Fibroblast of lung (primary cell): ENCODE data around the gene TRIM23. TPM values are rescaled to one million over a fixed set of nuclear protein-coding genes. Genes with fewer than 3 reads are reported as not detected.
A peak's percentile ranks its signal among the peaks of the same experiment; 100 is the strongest.

ENCODE experiments used
- DNase-seq, 2 donors: peaks; one replicate each; pipeline versions ENCODE4 v3.0.0 to v3.0.0-alpha.2; 2010; ENCODE audit warnings: low read depth in 2 of 2
- H2AFZ ChIP-seq: 2 replicates; pipeline ENCODE4 v1.5.1; 2012; ENCODE audit warnings: low read length, control low read depth, inconsistent platforms
- H3K27ac ChIP-seq: 2 replicates; pipeline ENCODE4 v1.5.1; 2011; ENCODE audit warnings: low read length, control low read depth; ENCODE audit not compliant: insufficient read depth
- H3K27me3 ChIP-seq: 2 replicates; pipeline ENCODE4 v1.5.1; 2011; ENCODE audit warnings: mild to moderate bottlenecking, low read length; ENCODE audit not compliant: control insufficient read depth, insufficient read depth
- H3K36me3 ChIP-seq: 2 replicates; pipeline ENCODE4 v1.5.1; 2011; ENCODE audit warnings: low read length; ENCODE audit not compliant: control insufficient read depth, insufficient read depth
- H3K4me1 ChIP-seq: 2 replicates; pipeline ENCODE4 v1.5.1; 2011; ENCODE audit warnings: low read length; ENCODE audit not compliant: control insufficient read depth, insufficient read depth; ENCODE audit errors: extremely low read depth
- H3K4me2 ChIP-seq: 2 replicates; pipeline ENCODE4 v1.5.1; 2011; ENCODE audit warnings: low read length, control low read depth; ENCODE audit not compliant: insufficient read depth; ENCODE audit errors: extremely low read depth
- H3K4me3 ChIP-seq, 4 experiments: fragments of 200-600 bp in 1 of 4; sonication (generic) in 1 of 4; replicated peaks in 1 of 4; 2 replicates each; pipeline ENCODE4 v1.5.1; 2011 to 2016; ENCODE audit warnings: low read length in 4 of 4, low read depth in 3 of 4, mild to moderate bottlenecking in 3 of 4, control low read depth in 2 of 4, inconsistent platforms in 1 of 4, mixed read lengths in 1 of 4; ENCODE audit not compliant: insufficient read depth in 1 of 4; ENCODE audit errors: control extremely low read depth in 1 of 4
- H3K79me2 ChIP-seq: 2 replicates; pipeline ENCODE4 v1.5.1; 2012; ENCODE audit warnings: mild to moderate bottlenecking, low read length, inconsistent platforms; ENCODE audit not compliant: control insufficient read depth, insufficient read depth
- H3K9ac ChIP-seq: 2 replicates; pipeline ENCODE4 v1.5.1; 2011; ENCODE audit warnings: mild to moderate bottlenecking, low read length, control low read depth; ENCODE audit not compliant: insufficient read depth
- H3K9me3 ChIP-seq: 2 replicates; pipeline ENCODE4 v1.5.1; 2012; ENCODE audit warnings: low read depth, low read length; ENCODE audit not compliant: control insufficient read depth, insufficient read depth
- H4K20me1 ChIP-seq: 2 replicates; pipeline ENCODE4 v1.5.1; 2011; ENCODE audit warnings: low read length; ENCODE audit not compliant: control insufficient read depth, insufficient read depth; ENCODE audit errors: extremely low read depth
- CTCF ChIP-seq, 2 donors: IDR thresholded peaks in 1 of 2; conservative IDR thresholded peaks in 1 of 2; 1 replicate in 1 of 2; 2 replicates in 1 of 2; pipeline ENCODE4 v1.5.1; 2011 to 2012; ENCODE audit warnings: low read length in 2 of 2, control low read depth in 1 of 2, inconsistent platforms in 1 of 2, low read depth in 1 of 2, mild to moderate bottlenecking in 1 of 2
- EZH2 ChIP-seq: IDR thresholded peaks from 2 replicates; pipeline ENCODE4 v1.5.1; 2012; ENCODE audit warnings: low read length, control low read depth, mild to moderate bottlenecking; ENCODE audit errors: missing control alignments
- polyA plus RNA-seq, 2 donors: library from polyadenylated mRNA; depleted of rRNA in 1 of 2; stranded (reverse) in 1 of 2; unstranded in 1 of 2; fragments of >200 nt; gene quantifications; 2 replicates each; pipeline ENCODE4 v1.2.1, GENCODE V29; 2011 to 2012; ENCODE audit warnings: missing spikeins in 1 of 2
- total RNA-seq: library from RNA; depleted of rRNA; stranded (reverse); fragments of >200 nt; gene quantifications from 2 replicates; pipeline ENCODE4 v1.2.1, GENCODE V29; 2014

The TRIM23 gene
- total and polyA plus RNA-seq, 2 donors (not counting 1 experiment from before 2014, with no cell fraction given): 14.1 to 48.6 TPM

- Histone ChIP-seq H3K27me3 (no peaks in the 10 kb centered on the region), H3K4me1 (no peaks in the 10 kb centered on the region), H3K4me3 (no peak overlapping the region), H3K36me3 (peaks cover 5% of the 10 kb centered on the region), H3K4me2 (no peak overlapping the region), H3K9ac (no peak overlapping the region), H2AFZ (no peak overlapping the region), H4K20me1 (peaks cover 3% of the 10 kb centered on the region), H3K79me2 (no peaks in the 10 kb centered on the region), H3K27ac (no peak overlapping the region), H3K9me3 (no peaks in the 10 kb centered on the region)
- DNase-seq: no peak
- no peak for TF ChIP-seq EZH2
- no peak for TF ChIP-seq CTCF (conservative IDR thresholded peaks at IDR 0.05 in 1 of 2, IDR thresholded peaks at IDR 0.05 in 1 of 2; ENCODE audit: low read depth in 1 of 2, low read length in 2 of 2)
Observed at GRCh38 chr5:65588694-65589093, 35.4 kb downstream of the TRIM23 start.

- H2AFZ ChIP-seq: no peak overlapping the region
- H3K79me2 ChIP-seq: no peaks in the 10 kb centered on the region
- no peak overlapping the region for H3K4me3 ChIP-seq
- no peak overlapping the region for H3K27ac ChIP-seq
- H3K27me3 ChIP-seq: no peaks in the 10 kb centered on the region
- no peaks in the 10 kb centered on the region for H3K9me3 ChIP-seq
- no peaks in the 10 kb centered on the region for H4K20me1 ChIP-seq
- peaks cover 2% of the 10 kb centered on the region for H3K36me3 ChIP-seq
- no peak overlapping the region for H3K9ac ChIP-seq
- H3K4me2 ChIP-seq: no peak overlapping the region
- TF ChIP-seq CTCF (conservative IDR thresholded peaks at IDR 0.05 in 1 of 2, IDR thresholded peaks at IDR 0.05 in 1 of 2; ENCODE audit: low read depth in 1 of 2, low read length in 2 of 2): no peak
- no peak for TF ChIP-seq EZH2
- DNase-seq: peak; percentile 7 to 56
- H3K4me1 ChIP-seq: no peaks in the 10 kb centered on the region
Observed at GRCh38 chr5:65577141-65577540, 47.0 kb downstream of the TRIM23 start.

DNA sequence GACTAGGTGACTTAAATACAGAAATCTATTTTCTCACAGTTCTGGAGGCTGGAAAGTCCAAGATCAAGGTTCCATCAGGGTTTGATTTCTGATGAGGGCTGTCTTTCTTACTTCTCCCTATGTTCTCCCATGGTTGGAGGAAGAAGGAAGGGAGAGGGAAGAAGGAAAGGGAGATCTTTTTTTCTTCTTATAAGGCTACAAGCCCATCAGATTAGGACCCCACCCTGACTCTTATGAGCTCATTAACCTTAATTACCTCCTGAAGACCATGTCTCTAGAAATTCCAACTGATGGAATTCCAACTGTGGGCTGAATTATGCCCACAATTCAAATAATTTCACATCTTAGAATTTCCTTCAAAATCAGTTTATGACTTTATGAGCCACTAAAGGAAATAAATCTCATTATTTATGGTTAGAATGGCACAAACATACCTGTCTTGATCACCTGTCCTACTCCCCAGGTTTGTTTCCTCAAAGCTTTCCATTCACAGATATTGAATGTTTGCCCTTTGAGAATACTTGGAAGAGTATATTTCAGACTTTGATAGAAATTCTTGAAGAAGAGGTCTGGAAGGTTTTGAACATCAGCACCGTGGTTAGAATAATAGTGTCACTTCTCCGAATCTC is 53.4 kb downstream of the TRIM23 start:
- Histone ChIP-seq H3K9me3 (no peaks in the 10 kb centered on the region), H3K27me3 (no peaks in the 10 kb centered on the region), H3K4me2 (no peak overlapping the region), H3K4me3 (no peak overlapping the region), H3K79me2 (peaks cover 6% of the 10 kb centered on the region), H3K27ac (no peak overlapping the region), H2AFZ (no peak overlapping the region), H3K36me3 (peaks cover 2% of the 10 kb centered on the region), H4K20me1 (no peaks in the 10 kb centered on the region), H3K9ac (no peak overlapping the region), H3K4me1 (no peaks in the 10 kb centered on the region)
- DNase-seq: no peak
- TF ChIP-seq CTCF (conservative IDR thresholded peaks at IDR 0.05 in 1 of 2, IDR thresholded peaks at IDR 0.05 in 1 of 2; ENCODE audit: low read depth in 1 of 2, low read length in 2 of 2) (no peak), EZH2 (no peak)
